ENCODE data around the gene IRX4. TPM values are rescaled to one million over a fixed set of nuclear protein-coding genes. Genes with fewer than 3 reads are reported as not detected.

IRX4 gene
- polyA plus RNA-seq, 1 of the 3 experiments (the other 2 are of a cell fraction), result not detected

- Histone ChIP-seq H4K20me1 (ENCODE audit: insufficient read depth) (no peaks in the 10 kb centered on the region), H3K27me3 (ENCODE audit: insufficient read depth) (peaks cover 81% of the 10 kb centered on the region), H3K79me2 (ENCODE audit: insufficient read depth) (no peaks in the 10 kb centered on the region), H3K4me2 (no peak overlapping the region), H3F3A (replicated peaks; ENCODE audit: insufficient read depth) (no peaks in the 10 kb centered on the region), H3K4me1 (ENCODE audit: control insufficient read depth in 1 of 2, insufficient read depth in 2 of 2, low read depth in 1 of 2, low read length in 1 of 2) (no peaks in the 10 kb centered on the region; a peak in 1 of 4 replicates), H3K27ac (ENCODE audit: low read depth in 2 of 2, low read length in 1 of 2) (no peak overlapping the region), H3K36me3 (replicated peaks in 1 of 2; ENCODE audit: control insufficient read depth in 1 of 2, insufficient read depth in 2 of 2, low read length in 1 of 2) (no peaks in the 10 kb centered on the region), H3K9me2 (no peaks in the 10 kb centered on the region), H3K9ac (no peak overlapping the region), H3K4me3 (ENCODE audit: low read depth in 2 of 2, low read length in 1 of 2) (no peak overlapping the region), H3K9me3 (no peaks in the 10 kb centered on the region), H2AFZ (ENCODE audit: low read depth) (no peak overlapping the region)
- no peak for TF ChIP-seq RCOR1 (IDR thresholded peaks at IDR 0.05; ENCODE audit: low read length)
- TF ChIP-seq EZH2phosphoT487 (IDR thresholded peaks at IDR 0.05; ENCODE audit: borderline replicate concordance, low read depth), result no peak
- TF ChIP-seq, protein P1, sequence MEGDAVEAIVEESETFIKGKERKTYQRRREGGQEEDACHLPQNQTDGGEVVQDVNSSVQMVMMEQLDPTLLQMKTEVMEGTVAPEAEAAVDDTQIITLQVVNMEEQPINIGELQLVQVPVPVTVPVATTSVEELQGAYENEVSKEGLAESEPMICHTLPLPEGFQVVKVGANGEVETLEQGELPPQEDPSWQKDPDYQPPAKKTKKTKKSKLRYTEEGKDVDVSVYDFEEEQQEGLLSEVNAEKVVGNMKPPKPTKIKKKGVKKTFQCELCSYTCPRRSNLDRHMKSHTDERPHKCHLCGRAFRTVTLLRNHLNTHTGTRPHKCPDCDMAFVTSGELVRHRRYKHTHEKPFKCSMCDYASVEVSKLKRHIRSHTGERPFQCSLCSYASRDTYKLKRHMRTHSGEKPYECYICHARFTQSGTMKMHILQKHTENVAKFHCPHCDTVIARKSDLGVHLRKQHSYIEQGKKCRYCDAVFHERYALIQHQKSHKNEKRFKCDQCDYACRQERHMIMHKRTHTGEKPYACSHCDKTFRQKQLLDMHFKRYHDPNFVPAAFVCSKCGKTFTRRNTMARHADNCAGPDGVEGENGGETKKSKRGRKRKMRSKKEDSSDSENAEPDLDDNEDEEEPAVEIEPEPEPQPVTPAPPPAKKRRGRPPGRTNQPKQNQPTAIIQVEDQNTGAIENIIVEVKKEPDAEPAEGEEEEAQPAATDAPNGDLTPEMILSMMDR (IDR thresholded peaks at IDR 0.05), result no peak
- no peak for TF ChIP-seq YY1 (IDR thresholded peaks at IDR 0.05; ENCODE audit: low read depth)
- TF ChIP-seq MXI1 (IDR thresholded peaks at IDR 0.05; ENCODE audit: low read depth, low read length), result no peak
- TF ChIP-seq POLR2AphosphoS5 (IDR thresholded peaks at IDR 0.05; ENCODE audit: low read depth, low read length), result no peak
- POLR2A ChIA-PET, result no interaction called here
- DNase-seq, result no peak
- CTCF ChIA-PET, result no interaction called here
- 36% methylated on average over 16 of the region's 49 CpGs for WGBS (ENCODE audit: low lambda C conversion rate)
Measured at GRCh38 chr5:1856596-1857255, 26.0 kb downstream of the IRX4 start.

GRCh38 chr5:1855596-1855995, 27.1 kb downstream of the IRX4 start:
- H3K4me2 ChIP-seq, result no peak overlapping the region
- 17% methylated on average over 14 of the region's 17 CpGs for WGBS (ENCODE audit: low lambda C conversion rate)
- no peaks in the 10 kb centered on the region for H3K36me3 ChIP-seq (replicated peaks in 1 of 2; ENCODE audit: control insufficient read depth in 1 of 2, insufficient read depth in 2 of 2, low read length in 1 of 2)
- H3K27me3 ChIP-seq (ENCODE audit: insufficient read depth), result peaks cover 81% of the 10 kb centered on the region
- no peaks in the 10 kb centered on the region for H3K9me3 ChIP-seq
- POLR2A ChIA-PET, result no interaction called here
- no peak overlapping the region for H3K9ac ChIP-seq
- CTCF ChIA-PET, result no interaction called here
- no peaks in the 10 kb centered on the region; a peak in 1 of 4 replicates for H3K4me1 ChIP-seq (ENCODE audit: control insufficient read depth in 1 of 2, insufficient read depth in 2 of 2, low read depth in 1 of 2, low read length in 1 of 2)
- no peak for DNase-seq
- H2AFZ ChIP-seq (ENCODE audit: low read depth), result no peak overlapping the region
- H4K20me1 ChIP-seq (ENCODE audit: insufficient read depth), result no peaks in the 10 kb centered on the region
- no peak overlapping the region for H3K27ac ChIP-seq (ENCODE audit: low read depth in 2 of 2, low read length in 1 of 2)
- no peaks in the 10 kb centered on the region for H3F3A ChIP-seq (replicated peaks; ENCODE audit: insufficient read depth)
- H3K79me2 ChIP-seq (ENCODE audit: insufficient read depth), result no peaks in the 10 kb centered on the region
- no peak overlapping the region for H3K4me3 ChIP-seq (ENCODE audit: low read depth in 2 of 2, low read length in 1 of 2)
- no peaks in the 10 kb centered on the region for H3K9me2 ChIP-seq
- TF ChIP-seq RFX5 (IDR thresholded peaks at IDR 0.05; ENCODE audit: low read length), result no peak
- no peak for TF ChIP-seq POLR2AphosphoS5 (IDR thresholded peaks at IDR 0.05; ENCODE audit: low read depth, low read length)
- TF ChIP-seq FOXJ3 (CRISPR knock-in tag; IDR thresholded peaks at IDR 0.05), result no peak
- TF ChIP-seq, protein P2, sequence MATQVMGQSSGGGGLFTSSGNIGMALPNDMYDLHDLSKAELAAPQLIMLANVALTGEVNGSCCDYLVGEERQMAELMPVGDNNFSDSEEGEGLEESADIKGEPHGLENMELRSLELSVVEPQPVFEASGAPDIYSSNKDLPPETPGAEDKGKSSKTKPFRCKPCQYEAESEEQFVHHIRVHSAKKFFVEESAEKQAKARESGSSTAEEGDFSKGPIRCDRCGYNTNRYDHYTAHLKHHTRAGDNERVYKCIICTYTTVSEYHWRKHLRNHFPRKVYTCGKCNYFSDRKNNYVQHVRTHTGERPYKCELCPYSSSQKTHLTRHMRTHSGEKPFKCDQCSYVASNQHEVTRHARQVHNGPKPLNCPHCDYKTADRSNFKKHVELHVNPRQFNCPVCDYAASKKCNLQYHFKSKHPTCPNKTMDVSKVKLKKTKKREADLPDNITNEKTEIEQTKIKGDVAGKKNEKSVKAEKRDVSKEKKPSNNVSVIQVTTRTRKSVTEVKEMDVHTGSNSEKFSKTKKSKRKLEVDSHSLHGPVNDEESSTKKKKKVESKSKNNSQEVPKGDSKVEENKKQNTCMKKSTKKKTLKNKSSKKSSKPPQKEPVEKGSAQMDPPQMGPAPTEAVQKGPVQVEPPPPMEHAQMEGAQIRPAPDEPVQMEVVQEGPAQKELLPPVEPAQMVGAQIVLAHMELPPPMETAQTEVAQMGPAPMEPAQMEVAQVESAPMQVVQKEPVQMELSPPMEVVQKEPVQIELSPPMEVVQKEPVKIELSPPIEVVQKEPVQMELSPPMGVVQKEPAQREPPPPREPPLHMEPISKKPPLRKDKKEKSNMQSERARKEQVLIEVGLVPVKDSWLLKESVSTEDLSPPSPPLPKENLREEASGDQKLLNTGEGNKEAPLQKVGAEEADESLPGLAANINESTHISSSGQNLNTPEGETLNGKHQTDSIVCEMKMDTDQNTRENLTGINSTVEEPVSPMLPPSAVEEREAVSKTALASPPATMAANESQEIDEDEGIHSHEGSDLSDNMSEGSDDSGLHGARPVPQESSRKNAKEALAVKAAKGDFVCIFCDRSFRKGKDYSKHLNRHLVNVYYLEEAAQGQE (IDR thresholded peaks at IDR 0.05; ENCODE audit: low read depth, low read length), result no peak
- TF ChIP-seq, protein P3, sequence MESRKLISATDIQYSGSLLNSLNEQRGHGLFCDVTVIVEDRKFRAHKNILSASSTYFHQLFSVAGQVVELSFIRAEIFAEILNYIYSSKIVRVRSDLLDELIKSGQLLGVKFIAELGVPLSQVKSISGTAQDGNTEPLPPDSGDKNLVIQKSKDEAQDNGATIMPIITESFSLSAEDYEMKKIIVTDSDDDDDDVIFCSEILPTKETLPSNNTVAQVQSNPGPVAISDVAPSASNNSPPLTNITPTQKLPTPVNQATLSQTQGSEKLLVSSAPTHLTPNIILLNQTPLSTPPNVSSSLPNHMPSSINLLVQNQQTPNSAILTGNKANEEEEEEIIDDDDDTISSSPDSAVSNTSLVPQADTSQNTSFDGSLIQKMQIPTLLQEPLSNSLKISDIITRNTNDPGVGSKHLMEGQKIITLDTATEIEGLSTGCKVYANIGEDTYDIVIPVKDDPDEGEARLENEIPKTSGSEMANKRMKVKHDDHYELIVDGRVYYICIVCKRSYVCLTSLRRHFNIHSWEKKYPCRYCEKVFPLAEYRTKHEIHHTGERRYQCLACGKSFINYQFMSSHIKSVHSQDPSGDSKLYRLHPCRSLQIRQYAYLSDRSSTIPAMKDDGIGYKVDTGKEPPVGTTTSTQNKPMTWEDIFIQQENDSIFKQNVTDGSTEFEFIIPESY (IDR thresholded peaks at IDR 0.05; ENCODE audit: borderline replicate concordance, low read depth), result no peak
- TF ChIP-seq RAD21 (IDR thresholded peaks at IDR 0.05; ENCODE audit: low read length), result no peak
- TF ChIP-seq, protein P1 (IDR thresholded peaks at IDR 0.05), result no peak
- no peak for TF ChIP-seq CHD2 (IDR thresholded peaks at IDR 0.05; ENCODE audit: low read length, partially characterized antibody)
- TF ChIP-seq FOXM1 (IDR thresholded peaks at IDR 0.05; ENCODE audit: low read depth), result no peak
- TF ChIP-seq FOSL2 (IDR thresholded peaks at IDR 0.05; ENCODE audit: borderline replicate concordance, low read depth), result no peak
- TF ChIP-seq MXI1 (IDR thresholded peaks at IDR 0.05; ENCODE audit: low read depth, low read length), result no peak
- TF ChIP-seq NRF1 (IDR thresholded peaks at IDR 0.05; ENCODE audit: low read depth, low read length), result no peak
- no peak for TF ChIP-seq EZH2phosphoT487 (IDR thresholded peaks at IDR 0.05; ENCODE audit: borderline replicate concordance, low read depth)
- no peak for TF ChIP-seq JUND (IDR thresholded peaks at IDR 0.05)

Measured in SK-N-SH (cell line).